Adrenal gland (tissue), 12 donors: ENCODE data around the gene CRK. TPM values are rescaled to one million over a fixed set of nuclear protein-coding genes. Genes with fewer than 3 reads are reported as not detected.

Experiments used
- DNase-seq, 7 donors: peaks; one replicate each; pipeline ENCODE4 v3.0.0-alpha.2; 2019 to 2020
- H3K27ac ChIP-seq, 5 donors: fragments of 200-600 bp; sonication (generic) in 4 of 5; 1 replicate in 3 of 5; 2 replicates in 2 of 5; pipeline versions ENCODE4 v1.5.1 to v1.8.0; 2016 to 2020; ENCODE audit warnings: mild to moderate bottlenecking in 1 of 5
- H3K27me3 ChIP-seq: fragments of 200-600 bp; 2 replicates; pipeline ENCODE4 v1.8.0; 2021
- H3K36me3 ChIP-seq, 2 donors: fragments of 200-600 bp; replicated peaks in 1 of 2; 1 replicate in 1 of 2; 2 replicates in 1 of 2; pipeline versions ENCODE4 v1.5.1 to v1.8.0; 2018 to 2022
- H3K4me1 ChIP-seq, 2 donors: fragments of 200-600 bp; replicated peaks in 1 of 2; 1 replicate in 1 of 2; 2 replicates in 1 of 2; pipeline versions ENCODE4 v1.5.1 to v1.8.0; 2018 to 2021
- H3K4me3 ChIP-seq, 4 donors: fragments of 200-600 bp; sonication (generic) in 3 of 4; one replicate each; pipeline ENCODE4 v1.5.1; 2016 to 2018
- H3K9me3 ChIP-seq, 3 donors: fragments of 200-600 bp; sonication (generic) in 1 of 3; replicated peaks in 1 of 3; 1 replicate in 2 of 3; 2 replicates in 1 of 3; pipeline versions ENCODE4 v1.5.1 to v1.8.0; 2016 to 2021
- POLR2A ChIP-seq, 2 donors: fragments of 450-650 bp; IDR thresholded peaks; one replicate each; pipeline ENCODE4 v1.6.1; 2017; ENCODE audit warnings: antibody characterized with exemption in 2 of 2, mild to moderate bottlenecking in 2 of 2, moderate library complexity in 1 of 2
- WGBS, 4 donors: extraction: QIAGEN DNeasy Blood & Tissue Kit in 2 of 4; methylation state at CpG; one replicate each; pipeline versions ENCODE4 v1.1.5 to v1.1.7; 2013 to 2017; 5-methylcytosine and 5-hydroxymethylcytosine counted together
- intact Hi-C, 2 donors: fragments of 100-400 bp; cut with DNase I; formaldehyde crosslinking; loops; one replicate each; pipeline versions ENCODE4 v1.14.1 to v1.15.0; 2022 to 2023
- polyA plus RNA-seq, 3 donors: library from polyadenylated mRNA; stranded (reverse); fragments of 200-250 nt in 2 of 3; fragments of 350-450 nt in 1 of 3; fragmentation: Illumina TruSeq in 1 of 3; extraction: RNeasy Lipid Tissue Mini Kit (QIAGEN cat#74804) in 1 of 3; gene quantifications; one replicate each; pipeline ENCODE4 v1.2.3, GENCODE V29; 2013 to 2014
- total RNA-seq, 9 donors: library from RNA; depleted of rRNA in 4 of 9; stranded (reverse); fragments of >200 nt in 4 of 9; fragments of 120-200 nt in 1 of 9; fragmentation: NEBNext Ultra II Directional in 1 of 9; extraction: Animal tissue kit (Norgen Biotek cat#: 25700) in 1 of 9; gene quantifications; one replicate each; pipeline versions ENCODE4 v1.1.0 to v1.2.4, GENCODE V29; 2013 to 2023
- TF ChIP-seq, protein P1 (sequence below), 6 experiments: fragments of 450-650 bp in 4 of 6; fragments of 200-600 bp in 2 of 6; sonication (generic) in 1 of 6; IDR thresholded peaks; 1 replicate in 5 of 6; 2 replicates in 1 of 6; pipeline versions ENCODE4 v1.5.1 to v1.8.0; 2016 to 2021; ENCODE audit warnings: antibody characterized with exemption in 6 of 6, mild to moderate bottlenecking in 2 of 6, moderate library complexity in 1 of 6
- donor health status: healthy with polysubstance abuse.
- donor health status: Bipolar disorder and iron deficiency.
- donor health status: DM: yes; HTN: yes; CAD: no.
- donor health status: DM: no; HTN: no; CAD: no.
- donor health status: DM: no; HTN: no; CAD: no.
- donor health status: DM: yes; HTN: yes; CAD: no.

CRK gene
- total and polyA plus RNA-seq, 12 donors: 20.3 to 80.6 (median 58.5) TPM

DNA sequence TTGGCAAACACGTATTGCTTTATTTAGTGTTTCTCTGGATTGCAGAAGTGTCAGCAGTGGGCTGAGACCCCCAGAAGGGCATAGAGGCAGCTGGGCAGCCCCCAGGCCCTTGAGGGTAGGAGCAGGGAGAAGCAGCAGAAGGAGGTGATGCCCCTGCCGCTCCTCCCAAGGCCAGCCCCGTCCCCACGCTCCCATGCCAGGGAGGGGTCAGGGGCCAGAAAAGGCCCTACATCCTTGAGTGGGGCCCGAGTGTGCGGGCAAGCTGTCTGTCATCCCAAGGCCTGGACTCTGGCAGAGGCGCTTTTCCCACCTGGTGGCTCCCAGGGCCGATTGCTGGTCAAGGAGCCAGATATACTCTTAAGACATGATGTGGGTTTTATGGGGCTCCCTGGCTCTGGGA, 8.2 kb upstream of the CRK start:
- H3K4me3 ChIP-seq: no peak overlapping the region
- H3K36me3 ChIP-seq: peaks cover 0 to 25% of the 10 kb centered on the region in 2 donors
- WGBS, 4 donors: 61 to 100% (median 89%) methylated on average over 2 to 8 of the region's 8 CpGs

DNA sequence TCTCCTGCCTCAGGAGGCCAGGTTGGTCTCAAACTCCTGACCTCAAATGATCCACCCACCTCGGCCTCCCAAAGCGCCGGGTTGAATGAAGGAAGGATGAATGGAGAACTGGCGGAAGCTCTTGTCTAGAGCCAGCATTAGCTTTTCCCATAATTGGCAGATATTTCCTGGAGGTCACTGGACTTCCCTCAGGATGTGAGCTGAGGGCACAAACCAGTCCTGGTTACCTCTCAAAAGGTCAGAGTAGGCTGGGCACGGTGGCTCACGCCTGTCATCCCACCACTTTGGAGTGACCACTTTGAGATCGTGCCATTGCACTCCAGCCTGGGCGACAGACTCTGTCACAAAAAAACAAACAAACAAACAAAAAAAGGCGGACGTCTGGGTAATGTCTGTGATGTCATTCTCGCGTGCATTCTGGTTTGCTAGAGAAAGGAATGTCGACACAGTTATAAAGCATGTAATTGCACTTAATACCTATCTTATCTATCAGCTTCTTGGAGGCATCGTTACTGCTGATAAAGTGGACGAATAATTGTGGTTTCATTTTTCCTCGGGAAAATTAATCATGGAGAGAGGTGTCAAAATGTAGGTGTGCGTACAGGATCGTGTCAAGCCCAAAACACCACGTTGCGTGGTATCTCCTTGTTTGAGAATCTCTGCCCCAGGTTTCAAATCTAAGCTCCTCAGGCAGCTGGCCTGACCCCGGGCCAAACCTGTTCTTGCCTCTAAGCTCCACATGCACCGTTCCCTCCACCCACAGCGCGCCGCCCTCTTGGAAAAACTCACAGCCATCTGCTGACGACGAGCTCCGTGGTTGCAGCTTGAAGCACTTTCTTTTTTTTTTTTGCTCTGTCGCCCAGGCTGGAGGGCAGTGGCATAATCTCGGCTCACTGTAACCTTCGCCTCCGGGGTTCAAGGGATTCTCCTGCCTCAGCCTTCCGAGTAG, 6.4 kb upstream of the CRK start:
- Histone ChIP-seq H3K4me3 (no peak overlapping the region), H3K9me3 (no peaks in the 10 kb centered on the region), H3K27me3 (no peaks in the 10 kb centered on the region), H3K27ac (no peak overlapping the region), H3K36me3 (peaks cover 0 to 14% of the 10 kb centered on the region in 2 donors), H3K4me1 (peaks cover 8 to 13% of the 10 kb centered on the region in 2 donors)
- TF ChIP-seq POLR2A (IDR thresholded peaks at IDR 0.05): no peak
- TF ChIP-seq, protein P1, sequence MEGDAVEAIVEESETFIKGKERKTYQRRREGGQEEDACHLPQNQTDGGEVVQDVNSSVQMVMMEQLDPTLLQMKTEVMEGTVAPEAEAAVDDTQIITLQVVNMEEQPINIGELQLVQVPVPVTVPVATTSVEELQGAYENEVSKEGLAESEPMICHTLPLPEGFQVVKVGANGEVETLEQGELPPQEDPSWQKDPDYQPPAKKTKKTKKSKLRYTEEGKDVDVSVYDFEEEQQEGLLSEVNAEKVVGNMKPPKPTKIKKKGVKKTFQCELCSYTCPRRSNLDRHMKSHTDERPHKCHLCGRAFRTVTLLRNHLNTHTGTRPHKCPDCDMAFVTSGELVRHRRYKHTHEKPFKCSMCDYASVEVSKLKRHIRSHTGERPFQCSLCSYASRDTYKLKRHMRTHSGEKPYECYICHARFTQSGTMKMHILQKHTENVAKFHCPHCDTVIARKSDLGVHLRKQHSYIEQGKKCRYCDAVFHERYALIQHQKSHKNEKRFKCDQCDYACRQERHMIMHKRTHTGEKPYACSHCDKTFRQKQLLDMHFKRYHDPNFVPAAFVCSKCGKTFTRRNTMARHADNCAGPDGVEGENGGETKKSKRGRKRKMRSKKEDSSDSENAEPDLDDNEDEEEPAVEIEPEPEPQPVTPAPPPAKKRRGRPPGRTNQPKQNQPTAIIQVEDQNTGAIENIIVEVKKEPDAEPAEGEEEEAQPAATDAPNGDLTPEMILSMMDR (IDR thresholded peaks at IDR 0.05): no peak
- intact Hi-C loops: no loop called here
- 75 to 84% (median 79%) methylated on average over 33 of the region's 33 CpGs for WGBS, 4 donors
- DNase-seq: no peak

More for the DNA sequence above, 8.2 kb upstream of the CRK start:
- TF ChIP-seq, protein P1 (IDR thresholded peaks at IDR 0.05): no peak
- TF ChIP-seq POLR2A (IDR thresholded peaks at IDR 0.05): no peak
- no peak overlapping the region for H3K27ac ChIP-seq
- H3K9me3 ChIP-seq: no peaks in the 10 kb centered on the region
- H3K4me1 ChIP-seq: peaks cover 8 to 13% of the 10 kb centered on the region in 2 donors
- H3K27me3 ChIP-seq: no peaks in the 10 kb centered on the region
- intact Hi-C loops: no loop called here
- no peak for DNase-seq

DNA sequence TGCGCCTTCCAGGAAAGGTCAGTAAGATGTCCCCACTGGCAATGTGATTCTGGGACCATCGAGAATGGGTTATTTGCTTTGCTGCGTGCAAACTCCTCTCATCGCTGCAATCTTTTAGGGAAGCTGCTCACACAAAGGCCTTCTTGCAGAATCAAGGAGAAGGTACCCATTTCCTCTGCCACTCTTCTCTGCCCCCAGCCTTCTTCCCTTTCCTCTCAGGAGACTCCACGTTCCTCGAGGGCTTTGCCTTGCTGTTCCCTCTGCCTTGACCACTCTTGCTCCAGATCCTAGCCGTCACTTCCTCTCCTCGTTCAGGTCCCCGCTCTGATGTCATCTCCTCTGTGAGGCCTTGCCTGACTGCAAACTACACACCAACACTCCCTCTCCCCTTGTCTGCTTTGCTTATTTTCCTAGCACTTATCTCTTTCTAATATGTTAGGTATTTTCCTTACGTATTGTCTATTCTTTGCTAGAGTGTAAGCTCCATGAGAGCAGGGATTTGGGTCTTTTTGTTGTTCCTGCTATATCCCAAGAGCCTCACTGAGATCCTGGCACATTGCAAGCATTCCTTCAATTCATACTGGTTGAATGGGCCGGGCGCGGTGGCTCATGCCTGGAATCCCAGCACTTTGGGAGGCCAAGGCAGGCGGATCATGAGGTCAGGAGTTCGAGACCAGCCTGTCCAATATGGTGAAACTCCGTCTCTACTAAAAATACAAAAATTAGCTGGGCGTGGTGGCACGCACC, 5.3 kb upstream of the CRK start:
- no peak overlapping the region for H3K4me3 ChIP-seq
- H3K36me3 ChIP-seq: peaks cover 0 to 4% of the 10 kb centered on the region in 2 donors
- no peaks in the 10 kb centered on the region for H3K27me3 ChIP-seq
- H3K27ac ChIP-seq: peak overlapping the region in 1 of 5 donors; percentile 37
- H3K4me1 ChIP-seq: peaks cover 8 to 18% of the 10 kb centered on the region in 2 donors
- WGBS, 4 donors: 86 to 93% (median 87%) methylated on average over 16 to 18 of the region's 18 CpGs
- H3K9me3 ChIP-seq: no peaks in the 10 kb centered on the region
- TF ChIP-seq, protein P1 (IDR thresholded peaks at IDR 0.05): no peak
- TF ChIP-seq POLR2A (IDR thresholded peaks at IDR 0.05): no peak
- DNase-seq: peak in 3 of 7 donors; percentile 30 to 56 (median 41)
- intact Hi-C loops: no loop called here

DNA sequence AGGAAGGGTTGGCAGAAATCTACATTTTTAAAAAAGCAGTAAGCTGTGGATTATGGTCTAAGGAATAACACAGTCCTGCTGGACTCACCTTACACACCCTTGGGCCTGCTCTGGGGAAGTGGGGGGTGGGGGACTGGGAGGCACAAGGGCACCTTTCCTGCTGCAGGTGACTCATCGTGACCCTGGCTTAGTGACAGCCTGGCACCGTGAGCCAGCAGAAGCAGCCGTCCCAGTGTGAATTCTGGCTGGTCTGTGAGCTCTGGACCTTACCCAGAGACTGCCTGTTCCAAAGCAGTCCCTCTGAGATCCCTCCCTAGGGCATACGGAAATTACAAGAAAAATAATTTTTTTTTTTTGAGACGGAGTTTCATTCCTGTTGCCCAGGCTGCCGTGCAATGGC, 4.2 kb upstream of the CRK start:
- Histone ChIP-seq H3K4me3 (no peak overlapping the region), H3K36me3 (peaks cover 0 to 4% of the 10 kb centered on the region in 2 donors), H3K4me1 (peaks cover 8 to 18% of the 10 kb centered on the region in 2 donors), H3K27ac (peak overlapping the region in 1 of 5 donors; percentile 24), H3K9me3 (no peaks in the 10 kb centered on the region), H3K27me3 (no peaks in the 10 kb centered on the region)
- DNase-seq: peak; percentile 85 to 93 (median 91)
- intact Hi-C loops: no loop called here
- TF ChIP-seq, protein P1 (IDR thresholded peaks at IDR 0.05): no peak
- TF ChIP-seq POLR2A (IDR thresholded peaks at IDR 0.05): no peak
- WGBS, 4 donors: 19 to 25% (median 22%) methylated on average over 4 to 6 of the region's 6 CpGs
